ENCODE measurements around the gene C10orf67.
"Not testable (repeated sequence)": the region's sequence is repeated elsewhere in the genome, so short reads cannot be mapped to it uniquely, and the experiment has no call there.

Gene C10orf67

DNA sequence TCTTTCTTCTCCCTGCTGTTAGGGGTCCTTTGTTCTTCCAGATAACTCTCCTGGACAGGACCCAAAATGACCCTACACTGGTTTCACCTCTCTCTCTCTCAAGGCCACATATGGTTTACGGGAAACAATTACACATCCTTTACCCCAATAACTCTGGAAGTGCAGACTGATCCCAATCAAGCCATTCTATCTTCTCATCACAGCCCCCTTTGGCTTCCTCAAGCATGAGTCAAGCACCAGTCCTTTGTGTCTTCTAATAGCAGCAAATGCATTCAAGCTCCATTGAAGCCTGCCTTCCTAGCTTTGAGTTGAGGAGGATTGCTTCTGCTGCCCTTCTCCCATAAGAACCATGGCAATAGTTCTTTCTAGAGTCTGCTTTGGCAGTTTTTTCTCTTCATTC, 20.2 kb downstream of the C10orf67 start:
- DNase-seq (ENCODE audit: low spot score): no peak

DNA sequence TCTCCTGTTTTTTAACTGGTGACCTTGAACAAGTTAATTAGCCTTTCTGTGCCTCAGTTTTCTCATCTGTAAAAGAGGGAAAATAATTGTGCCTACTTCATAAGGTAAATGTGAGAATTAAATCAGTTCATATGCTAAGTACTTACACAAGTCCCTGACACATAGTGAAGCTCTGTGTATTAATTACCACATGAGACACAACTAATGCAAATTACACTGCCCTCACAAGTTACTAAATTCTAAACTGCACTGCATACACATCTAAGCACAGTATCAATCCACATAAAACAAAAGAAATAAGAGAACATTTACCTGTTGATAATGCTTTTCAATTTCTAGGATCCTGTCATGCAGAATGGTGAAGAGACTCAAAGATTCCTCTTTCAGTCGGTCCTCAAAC, 22.5 kb downstream of the C10orf67 start:
- DNase-seq (ENCODE audit: low spot score): no peak

DNA sequence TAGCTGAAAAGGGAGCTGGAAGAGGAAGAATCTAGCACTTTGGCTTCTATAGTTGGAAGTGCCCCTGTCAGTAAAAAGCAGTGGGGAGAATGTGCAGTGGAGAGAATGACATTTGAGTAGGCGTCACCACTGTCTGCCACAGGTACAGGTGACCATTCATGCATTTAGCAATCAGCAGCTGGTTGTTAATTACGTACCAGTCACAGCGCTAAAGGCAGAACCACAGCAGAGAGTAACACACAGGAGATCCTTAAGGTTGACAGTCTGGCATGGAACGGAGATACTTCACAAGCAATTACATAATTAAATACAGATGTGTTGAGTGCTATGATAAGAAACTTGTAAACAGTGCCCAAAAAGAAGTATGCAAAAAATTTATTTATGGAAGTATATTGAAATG, 24.8 kb downstream of the C10orf67 start:
- DNase-seq (ENCODE audit: low spot score): no peak

DNA sequence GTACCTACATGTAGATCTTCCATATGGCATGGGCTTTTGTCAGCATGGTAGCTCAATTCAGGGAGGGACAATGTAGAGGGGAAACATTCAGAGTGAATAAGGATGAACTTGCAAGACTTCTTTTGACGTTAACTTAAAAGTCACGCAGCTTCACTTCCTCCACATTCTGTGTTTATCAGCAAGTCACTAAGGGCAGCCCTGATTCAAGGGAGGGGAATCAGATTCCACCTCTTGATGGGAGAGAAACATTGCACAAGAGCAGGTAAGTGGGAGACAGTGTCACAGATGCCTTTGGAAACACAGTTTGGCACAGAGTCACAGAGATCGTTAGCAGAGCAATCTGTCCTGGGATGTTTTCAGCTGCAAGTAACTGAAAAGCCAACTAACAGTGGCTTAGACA, 26.2 kb downstream of the C10orf67 start:
- no peak for DNase-seq (ENCODE audit: low spot score)

DNA sequence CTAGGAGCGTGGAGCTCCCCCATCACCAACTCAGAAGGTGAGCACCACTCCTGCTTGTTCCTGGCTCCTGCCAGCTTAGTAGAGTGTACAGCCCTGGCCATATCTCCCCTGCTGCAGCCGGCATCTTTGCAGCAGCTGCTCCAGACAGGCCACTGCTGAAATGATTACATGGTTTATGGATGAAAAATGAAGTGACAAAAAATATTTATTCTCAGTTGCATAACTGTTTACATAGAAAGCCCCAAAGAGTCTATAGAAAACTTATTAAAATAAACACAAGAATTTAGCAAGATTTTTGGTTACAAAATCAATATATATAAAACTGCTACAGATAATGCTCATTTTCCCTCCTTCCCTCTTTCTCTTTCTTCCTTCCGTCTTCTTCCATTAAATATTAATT, 27.2 kb downstream of the C10orf67 start:
- DNase-seq (ENCODE audit: low spot score): no peak

DNA sequence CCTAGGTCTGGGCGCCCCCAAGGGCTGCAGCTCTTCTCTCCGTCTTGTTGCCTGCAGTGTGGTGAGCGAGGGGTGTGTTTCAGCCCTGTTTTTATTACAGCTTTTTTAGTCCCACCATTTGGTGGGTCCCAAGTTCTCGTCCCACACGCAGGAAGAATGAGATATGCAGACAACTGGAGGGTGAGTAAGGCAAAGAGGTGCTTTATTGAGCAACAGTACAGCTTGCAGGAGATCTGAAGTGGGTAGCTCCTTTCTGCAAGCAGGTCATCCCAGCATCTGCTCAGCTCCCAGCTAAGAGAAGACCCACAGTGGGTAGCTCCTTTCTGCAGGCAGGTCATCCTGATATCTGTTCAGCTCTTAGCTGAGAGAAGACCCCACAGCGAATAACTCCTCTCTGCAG, 28.2 kb downstream of the C10orf67 start:
- no peak for DNase-seq (ENCODE audit: low spot score)

DNA sequence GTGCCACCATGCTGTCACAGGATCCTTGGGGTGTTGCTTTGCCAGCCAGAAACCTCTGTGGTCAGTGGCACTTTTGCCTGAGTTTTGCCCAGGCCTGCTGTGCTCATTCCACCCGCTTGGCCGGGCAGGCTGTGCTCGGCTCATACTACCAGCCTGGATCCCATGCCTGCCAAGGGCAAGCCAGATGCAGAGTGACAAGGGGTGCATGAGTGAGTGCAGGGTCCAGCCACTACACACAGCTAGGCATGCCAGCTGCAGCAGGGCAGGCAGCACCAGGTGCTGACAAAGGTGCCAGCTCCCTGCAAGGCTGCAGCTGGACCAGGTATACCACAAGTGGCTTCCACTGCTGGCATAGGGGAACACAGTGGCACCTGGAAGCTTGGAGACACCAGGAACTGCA, 28.6 kb downstream of the C10orf67 start:
- no peak for DNase-seq (ENCODE audit: low spot score)

DNA sequence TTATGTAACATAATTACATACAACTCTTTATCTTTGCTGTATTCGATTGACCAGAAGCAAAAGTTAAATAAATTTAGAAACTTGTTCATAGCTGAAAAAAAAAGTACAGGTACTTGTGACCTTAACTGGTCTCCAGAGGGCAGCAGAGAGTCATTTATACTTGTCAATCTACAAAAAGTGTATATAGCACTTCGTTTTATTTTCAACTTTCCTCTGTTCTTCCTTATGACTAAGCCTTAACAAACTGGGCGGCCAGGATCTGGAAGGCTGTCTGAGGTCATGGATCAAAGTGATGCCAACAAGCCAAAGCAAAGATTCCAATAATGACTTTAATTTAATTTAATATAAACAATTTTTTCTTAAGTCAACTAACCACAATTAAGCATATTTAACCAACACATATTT, 29.8 kb downstream of the C10orf67 start:
- DNase-seq (ENCODE audit: low spot score): peak; percentile 66

DNA sequence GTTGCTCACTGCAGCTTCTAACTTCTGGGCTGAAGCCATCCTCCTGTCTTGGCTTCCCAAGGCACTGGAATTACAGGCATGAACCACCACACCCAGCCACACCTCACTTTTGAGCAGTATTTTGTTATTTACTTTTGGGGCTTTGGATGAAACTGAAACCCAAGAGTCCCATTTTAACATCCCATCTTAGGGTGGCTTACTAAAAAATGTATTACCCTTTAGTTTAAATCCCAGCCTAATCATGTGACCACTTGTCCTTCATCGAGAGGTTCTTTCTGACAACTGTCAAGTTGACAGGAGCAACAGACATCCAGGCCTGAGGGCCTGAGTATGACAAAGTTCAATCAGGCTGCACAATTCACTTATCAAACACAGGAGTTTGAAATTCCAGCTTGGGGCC, 33.6 kb downstream of the C10orf67 start:
- DNase-seq (ENCODE audit: low spot score): no peak

DNA sequence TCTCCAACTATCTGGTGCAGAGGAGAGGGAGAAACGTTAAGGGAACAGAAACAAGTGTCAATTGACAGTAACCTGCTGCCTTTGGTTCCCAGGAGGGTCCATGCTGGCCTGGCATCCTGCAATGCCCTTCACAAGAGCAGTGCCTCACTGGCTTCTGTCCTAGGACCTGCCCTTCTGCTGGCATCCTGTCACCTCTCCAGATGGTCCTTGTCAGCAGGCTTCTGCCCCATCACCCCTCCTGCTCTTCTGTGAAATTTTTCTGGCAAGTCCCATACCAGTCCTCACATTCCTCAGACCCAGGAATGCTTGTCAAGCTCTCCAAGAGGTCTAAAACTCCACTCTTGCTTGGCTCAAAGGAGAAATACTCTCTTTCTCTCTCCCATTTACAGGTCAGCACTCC, 34.2 kb downstream of the C10orf67 start:
- no peak for DNase-seq (ENCODE audit: low spot score)

DNA sequence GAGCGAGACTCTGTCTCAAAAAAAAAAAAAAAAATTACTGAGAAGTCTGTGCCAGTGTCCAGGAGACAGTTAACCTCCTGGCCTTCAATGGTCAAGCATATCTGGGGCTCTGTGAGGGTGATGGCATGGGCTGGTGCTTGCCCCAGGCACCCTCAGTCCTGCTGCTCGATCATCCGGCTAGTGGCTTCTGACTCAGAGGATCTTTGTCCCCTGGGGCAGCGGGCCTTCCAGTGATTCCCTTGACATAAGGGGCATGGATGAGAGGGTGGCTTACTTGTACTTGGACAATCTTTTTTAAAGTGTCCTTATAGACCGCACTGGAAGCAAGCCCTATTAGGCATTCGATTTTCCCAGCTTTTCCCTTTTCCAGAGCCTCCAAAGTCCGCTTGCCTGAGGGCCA, 44.6 kb downstream of the C10orf67 start:
- DNase-seq (ENCODE audit: low spot score): not testable (repeated sequence)

DNA sequence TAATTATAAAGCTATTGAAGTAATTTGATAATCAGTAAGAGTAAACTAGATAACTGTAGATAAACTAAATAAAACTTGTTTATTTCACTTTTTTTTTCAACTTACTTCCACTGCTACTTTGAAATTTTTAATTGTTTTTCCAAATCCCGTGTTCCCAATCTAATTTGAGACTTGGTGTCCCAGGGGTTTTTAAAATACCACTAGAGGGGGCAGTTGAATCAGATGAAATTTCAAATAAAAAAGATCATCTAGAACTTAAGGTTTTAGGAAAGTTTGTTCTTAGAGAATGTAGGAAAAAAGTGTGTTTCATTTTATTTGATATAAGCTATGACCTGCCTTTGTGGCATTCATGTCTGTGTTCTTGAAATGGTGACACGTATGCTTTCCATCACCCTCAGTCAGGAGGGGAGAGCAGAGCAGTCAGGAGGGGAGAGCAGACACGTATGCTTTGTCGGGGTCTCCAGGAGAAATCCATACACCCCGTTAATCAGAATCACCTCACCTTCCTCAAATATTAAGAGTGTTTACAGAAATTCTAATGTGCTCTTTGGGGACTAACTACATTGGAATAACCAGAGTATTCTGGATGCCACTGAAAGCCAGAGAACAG, 49.9 kb downstream of the C10orf67 start:
- DNase-seq (ENCODE audit: low spot score): no peak

DNA sequence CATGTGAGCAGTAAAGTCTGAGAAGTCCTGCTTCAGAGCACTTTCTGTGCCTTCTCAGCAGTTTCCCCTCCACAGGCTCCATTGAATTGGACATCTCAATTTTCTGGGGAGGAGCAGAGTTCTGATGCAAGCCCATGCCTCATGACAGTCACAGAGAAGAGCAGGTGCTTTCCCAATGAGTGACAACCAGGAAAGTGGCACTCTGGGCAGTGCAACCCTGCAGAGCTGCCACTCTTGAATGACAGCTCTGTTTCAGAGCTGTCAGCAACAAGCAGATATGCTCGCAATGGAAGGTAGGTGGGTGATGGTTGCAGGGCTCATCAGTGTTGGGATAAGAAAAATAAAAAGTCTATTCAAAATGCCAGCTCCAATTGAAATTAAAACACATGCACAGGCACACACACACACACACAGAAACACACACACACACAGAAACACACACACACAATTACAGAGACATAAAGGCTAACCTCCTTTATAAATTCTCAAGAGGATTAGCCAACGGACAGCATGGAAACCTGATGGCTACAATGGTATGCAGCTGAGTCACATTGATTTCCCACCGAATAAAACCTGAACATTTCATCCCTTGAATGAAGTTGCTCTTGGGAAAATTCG, 50.5 kb downstream of the C10orf67 start:
- no peak for DNase-seq (ENCODE audit: low spot score)

DNA sequence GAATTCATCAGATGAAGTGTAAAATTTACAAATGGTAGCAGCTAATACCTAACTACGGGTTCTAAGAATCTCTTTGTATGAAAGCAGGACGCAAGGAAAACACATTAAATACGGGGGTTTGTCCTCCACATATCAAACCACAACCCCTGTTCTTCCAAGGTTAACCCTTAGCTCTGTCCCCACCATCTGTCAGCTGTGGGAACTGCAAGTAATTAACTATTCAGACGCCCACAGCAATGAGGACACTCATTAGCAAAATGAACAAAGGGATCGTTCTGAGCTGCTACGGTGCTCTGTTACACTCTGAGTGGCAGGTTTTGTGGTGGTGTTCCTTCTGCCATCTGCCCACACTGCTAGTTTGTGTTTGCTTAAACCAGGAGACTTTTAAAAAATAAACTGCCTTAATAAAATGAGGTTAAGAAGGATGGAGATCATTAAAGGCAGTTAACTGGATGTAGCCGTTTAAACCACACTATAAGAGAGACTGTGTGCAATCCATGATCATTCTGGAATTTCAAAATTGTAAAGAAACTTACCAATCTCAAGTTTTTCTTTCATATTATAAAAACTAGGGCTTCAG, 51.4 kb downstream of the C10orf67 start:
- peak; percentile 21 for DNase-seq (ENCODE audit: low spot score)

DNA sequence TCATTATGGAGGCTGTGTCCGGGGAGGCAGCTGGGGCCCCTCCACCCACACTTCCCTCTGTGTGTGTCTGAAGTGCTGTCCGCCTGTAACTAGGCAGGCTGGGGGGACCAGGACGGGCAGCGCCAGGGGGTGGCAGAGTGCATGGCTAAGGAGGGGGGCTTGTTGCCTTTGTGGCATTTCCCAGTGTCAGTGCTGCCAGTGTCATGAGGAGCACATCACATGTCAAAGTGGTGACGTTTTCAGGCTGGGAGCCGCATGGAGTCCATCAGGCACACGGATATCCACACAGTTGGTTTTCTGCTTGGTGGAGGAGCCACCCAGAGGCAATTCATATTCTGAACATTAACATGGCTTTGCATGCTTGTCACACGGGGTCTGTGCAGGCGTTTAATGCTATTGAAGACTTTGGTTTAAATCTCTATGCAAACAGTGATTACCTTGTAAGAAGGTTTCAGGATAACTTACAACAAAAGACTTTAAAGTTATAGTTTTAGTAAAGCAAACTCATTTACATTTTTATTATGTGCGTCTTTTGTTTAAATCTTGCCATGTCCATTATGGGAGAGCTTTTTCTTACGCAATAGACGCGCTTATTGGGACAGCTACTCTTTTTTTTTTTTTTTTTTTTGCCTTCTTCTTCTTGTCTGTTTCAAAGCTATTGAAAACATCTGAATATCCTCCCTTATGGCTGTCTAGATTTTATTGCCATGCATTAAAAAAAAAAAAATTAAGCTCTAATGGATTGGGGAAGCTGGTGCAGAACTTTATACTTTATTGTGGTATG, 52.9 kb downstream of the C10orf67 start:
- DNase-seq (ENCODE audit: low spot score): no peak

DNA sequence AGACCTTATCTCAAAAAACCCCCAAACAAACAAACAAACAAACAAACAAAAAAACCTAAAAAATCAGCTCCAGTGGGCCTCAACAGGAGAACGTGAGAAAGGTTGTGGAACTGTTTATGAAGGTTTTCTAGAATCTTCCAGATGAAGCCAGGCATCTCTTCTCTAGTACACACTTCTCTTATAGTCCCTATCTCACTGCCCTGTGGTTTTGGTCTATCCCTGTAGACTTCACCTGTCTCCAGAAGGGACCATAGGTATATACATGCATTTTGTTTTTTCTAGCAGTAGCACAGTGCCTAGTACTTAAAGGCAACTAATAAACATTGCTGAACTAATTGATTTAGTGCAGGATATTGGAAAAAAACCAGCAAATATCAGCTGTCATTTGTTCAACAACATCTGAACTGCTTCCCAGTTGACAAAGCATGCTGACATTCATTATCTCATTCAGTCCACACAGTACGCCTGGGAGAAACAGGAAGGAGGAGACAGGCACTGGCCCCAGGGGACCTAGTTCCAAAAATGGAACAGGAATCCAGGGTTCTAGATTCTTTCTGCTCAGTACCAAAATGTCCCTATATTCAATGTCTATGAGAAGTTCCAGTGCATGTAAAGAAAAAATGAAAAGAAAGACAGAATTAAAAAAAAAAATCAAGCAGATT, 59.8 kb downstream of the C10orf67 start:
- no peak for DNase-seq (ENCODE audit: low spot score)

DNA sequence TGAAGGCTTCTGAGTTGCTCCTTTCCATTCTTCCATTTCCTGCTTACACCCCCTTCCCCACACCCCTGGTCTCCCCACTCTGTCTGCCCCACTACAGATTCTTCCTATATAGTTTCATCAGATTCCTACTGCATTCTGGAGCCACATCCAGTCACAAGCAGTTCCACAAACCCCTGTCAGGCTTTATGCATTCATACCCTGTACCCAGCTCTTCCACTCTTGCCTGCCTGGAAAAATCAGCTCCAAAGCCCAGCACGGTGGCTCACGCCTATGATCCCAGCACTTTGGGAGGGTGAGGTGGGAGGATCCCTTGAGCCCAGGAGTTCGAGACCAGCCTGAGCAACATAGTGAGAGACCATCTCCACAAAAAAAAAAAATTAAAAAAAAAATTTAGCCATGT, 60.4 kb downstream of the C10orf67 start:
- DNase-seq (ENCODE audit: low spot score): no peak

DNA sequence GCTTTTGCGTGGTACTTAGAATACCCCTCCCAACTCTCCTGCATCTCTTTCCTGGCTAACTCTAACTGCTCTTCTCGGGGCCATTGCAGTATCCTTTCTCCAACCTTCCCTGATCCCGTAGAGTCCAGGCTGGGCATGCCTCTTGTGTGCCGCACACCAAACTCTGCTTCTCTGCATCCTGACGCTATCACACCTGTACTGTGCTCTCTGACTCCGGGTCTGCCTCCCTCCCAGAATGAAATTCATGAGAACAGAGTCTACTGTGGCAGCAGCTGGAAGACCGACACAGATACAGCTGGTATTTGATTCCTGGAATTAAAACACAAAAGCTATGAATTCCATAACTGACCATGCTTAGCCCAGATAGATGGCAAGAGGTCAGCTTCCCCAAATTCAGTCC, 60.9 kb downstream of the C10orf67 start:
- no peak for DNase-seq (ENCODE audit: low spot score)

DNA sequence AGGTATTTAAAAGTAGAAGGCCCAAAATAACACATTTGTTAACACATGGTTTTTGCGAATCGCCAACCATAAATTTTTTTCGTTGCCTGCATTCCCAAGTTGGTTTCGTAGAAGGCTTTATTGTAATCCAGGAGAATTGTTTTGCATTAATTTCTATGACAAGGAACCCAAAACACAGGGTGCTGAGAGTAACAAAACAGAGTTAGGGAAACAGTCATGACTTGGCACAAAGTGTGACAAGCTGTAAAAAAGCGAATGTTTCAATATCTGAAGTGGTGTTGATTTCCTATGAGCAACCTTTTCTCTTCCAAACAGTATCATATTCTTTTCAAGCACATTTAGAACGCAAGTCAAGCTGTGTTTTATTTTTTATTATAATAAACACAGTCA, 63.6 kb downstream of the C10orf67 start:
- no peak for DNase-seq (ENCODE audit: low spot score)

DNA sequence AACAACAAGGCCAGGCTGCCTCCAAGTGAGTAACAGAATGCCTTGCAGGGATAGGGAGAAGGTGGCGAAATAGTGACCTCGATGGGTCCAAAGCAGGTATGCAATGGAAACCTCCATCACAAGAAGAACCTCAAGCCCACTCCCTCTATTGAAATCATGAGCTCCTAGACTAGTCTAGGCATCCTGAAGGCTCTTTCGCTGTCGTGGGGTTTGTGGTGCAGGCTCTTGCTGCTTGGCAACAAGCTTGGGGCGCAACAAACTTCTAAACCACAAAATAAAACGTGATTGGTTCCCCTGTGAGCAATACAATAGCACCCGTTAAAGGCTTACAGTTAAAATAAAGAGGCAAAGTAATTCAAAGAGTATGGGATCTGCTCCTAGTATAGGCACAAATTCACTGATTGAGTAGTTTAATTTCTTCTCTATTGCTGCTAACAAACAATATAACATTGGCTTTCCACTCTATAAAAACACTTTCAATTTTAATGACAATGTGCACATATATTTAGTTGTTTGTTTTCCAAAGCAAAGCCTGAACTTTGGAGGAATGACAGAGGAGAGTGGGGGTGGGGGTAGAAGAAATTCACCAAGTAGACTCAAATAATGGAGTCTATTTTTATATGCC, 64.1 kb downstream of the C10orf67 start:
- DNase-seq (ENCODE audit: low spot score): no peak

DNA sequence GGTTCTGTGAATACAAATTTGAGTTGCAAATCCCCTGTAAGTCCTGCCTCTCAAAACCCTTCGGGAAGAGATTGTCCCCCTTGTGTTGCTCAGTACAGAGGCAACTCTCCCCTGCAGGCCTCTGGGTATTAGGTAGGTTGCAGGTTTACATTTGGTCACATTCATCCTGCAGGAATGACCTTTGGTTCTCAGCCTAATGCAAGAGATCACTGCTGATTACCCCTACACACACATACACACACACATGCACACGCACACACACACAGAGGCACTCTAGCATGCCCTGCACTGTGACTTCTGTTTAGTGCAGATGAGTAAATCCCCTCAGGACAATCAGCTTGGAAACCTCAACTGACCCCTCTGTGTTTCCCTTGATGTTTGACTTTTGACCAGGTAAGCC, 69.2 kb downstream of the C10orf67 start:
- no peak for DNase-seq (ENCODE audit: low spot score)

DNA sequence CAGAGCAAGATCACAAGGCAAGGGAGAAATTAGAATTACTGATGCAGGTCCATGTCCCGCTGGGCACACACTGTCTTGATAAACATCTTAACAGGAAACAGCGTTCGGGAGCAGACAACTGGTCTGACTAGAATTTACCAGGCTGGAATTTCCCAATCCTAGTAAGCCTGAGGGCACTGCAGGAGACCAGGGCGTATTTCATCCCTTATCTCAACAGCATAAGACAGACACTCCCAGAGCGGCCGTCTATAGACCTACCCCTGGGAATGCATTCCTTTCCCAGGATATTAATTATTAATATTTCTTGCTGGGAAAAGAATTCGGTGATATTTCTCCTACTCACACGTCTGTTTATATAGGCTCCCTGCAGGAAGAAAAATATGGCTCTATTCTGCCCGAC, 70.4 kb downstream of the C10orf67 start:
- DNase-seq (ENCODE audit: low spot score): not testable (repeated sequence)
